ENCODE results near the gene SH2D7. TPM values are rescaled to one million over a fixed set of nuclear protein-coding genes. Genes with fewer than 3 reads are reported as not detected.

SH2D7 gene
- polyA plus RNA-seq, 1 donor from 2014 or later = not detected

GRCh38 chr15:78120523-78120922, 28.2 kb downstream of the SH2D7 start:
- H3K27me3 ChIP-seq (ENCODE audit: insufficient read depth, low read depth, low read length) = no peaks in the 10 kb centered on the region
- H4K20me1 ChIP-seq (ENCODE audit: insufficient read depth) = no peaks in the 10 kb centered on the region
- H3K4me2 ChIP-seq (ENCODE audit: low read length) = no peak overlapping the region
- H3F3A ChIP-seq (ENCODE audit: insufficient read depth, low read length, poor library complexity, severe bottlenecking) = no peaks in the 10 kb centered on the region
- H3K9me3 ChIP-seq (ENCODE audit: low read length) = no peaks in the 10 kb centered on the region
- H3K4me3 ChIP-seq (ENCODE audit: low read length) = no peak overlapping the region
- H2AFZ ChIP-seq (ENCODE audit: low read depth, low read length) = no peak overlapping the region
- no peaks in the 10 kb centered on the region for H3K36me3 ChIP-seq (ENCODE audit: insufficient read depth, low read length)
- H3K27ac ChIP-seq (ENCODE audit: low read length) = no peak overlapping the region
- H3K9ac ChIP-seq (ENCODE audit: low read length) = no peak overlapping the region
- TF ChIP-seq CTCF (IDR thresholded peaks at IDR 0.05; ENCODE audit: poor library complexity, severe bottlenecking) (no peak), EZH2 (IDR thresholded peaks at IDR 0.05; ENCODE audit: borderline replicate concordance, insufficient read depth, low read length, poor library complexity, severe bottlenecking) (no peak), POLR2AphosphoS5 (IDR thresholded peaks at IDR 0.05) (no peak), SMC3 (conservative IDR thresholded peaks at IDR 0.05; ENCODE audit: poor library complexity) (no peak), MXI1 (conservative IDR thresholded peaks at IDR 0.05; ENCODE audit: poor library complexity, severe bottlenecking) (no peak), REST (IDR thresholded peaks at IDR 0.05; ENCODE audit: borderline replicate concordance) (no peak), RAD21 (conservative IDR thresholded peaks at IDR 0.05) (no peak)
- H3K79me2 ChIP-seq (replicated peaks; ENCODE audit: insufficient read depth, low read length) = no peaks in the 10 kb centered on the region
- H3K9me2 ChIP-seq (ENCODE audit: insufficient read depth, low read length) = no peaks in the 10 kb centered on the region

GRCh38 chr15:78125267-78125666, 32.9 kb downstream of the SH2D7 start:
- H3K27me3 ChIP-seq (ENCODE audit: insufficient read depth, low read depth, low read length) = no peaks in the 10 kb centered on the region
- H3K27ac ChIP-seq (ENCODE audit: low read length) = no peak overlapping the region
- H3K79me2 ChIP-seq (replicated peaks; ENCODE audit: insufficient read depth, low read length) = no peaks in the 10 kb centered on the region
- H2AFZ ChIP-seq (ENCODE audit: low read depth, low read length) = no peak overlapping the region
- no peaks in the 10 kb centered on the region for H3K9me3 ChIP-seq (ENCODE audit: low read length)
- H3F3A ChIP-seq (ENCODE audit: insufficient read depth, low read length, poor library complexity, severe bottlenecking) = no peaks in the 10 kb centered on the region
- no peaks in the 10 kb centered on the region for H3K9me2 ChIP-seq (ENCODE audit: insufficient read depth, low read length)
- TF ChIP-seq RAD21 (conservative IDR thresholded peaks at IDR 0.05) (no peak), EZH2 (IDR thresholded peaks at IDR 0.05; ENCODE audit: borderline replicate concordance, insufficient read depth, low read length, poor library complexity, severe bottlenecking) (no peak), TAF1 (IDR thresholded peaks at IDR 0.05; ENCODE audit: low read depth) (no peak), EP300 (conservative IDR thresholded peaks at IDR 0.05; ENCODE audit: poor library complexity, severe bottlenecking) (no peak), REST (IDR thresholded peaks at IDR 0.05; ENCODE audit: borderline replicate concordance) (no peak), MXI1 (conservative IDR thresholded peaks at IDR 0.05; ENCODE audit: poor library complexity, severe bottlenecking) (no peak)
- H3K4me3 ChIP-seq (ENCODE audit: low read length) = no peak overlapping the region
- H3K4me2 ChIP-seq (ENCODE audit: low read length) = no peak overlapping the region
- no peak overlapping the region for H3K9ac ChIP-seq (ENCODE audit: low read length)
- no peaks in the 10 kb centered on the region for H4K20me1 ChIP-seq (ENCODE audit: insufficient read depth)
- no peaks in the 10 kb centered on the region for H3K36me3 ChIP-seq (ENCODE audit: insufficient read depth, low read length)

All from neural cell (in vitro differentiated cells).